Mesothelial cell of epicardium (in vitro differentiated cells): Measurements from ENCODE around the gene TNRC6A. TPM values are rescaled to one million over a fixed set of nuclear protein-coding genes. Genes with fewer than 3 reads are reported as not detected.

ENCODE experiments used
- DNase-seq, 2 experiments: peaks; one replicate each; pipeline ENCODE4 v3.0.0; 2021; ENCODE audit warnings: low spot score in 2 of 2; ENCODE audit not compliant: unreplicated experiment in 2 of 2
- H3K27ac Mint-ChIP-seq: 2 replicates; pipeline ENCODE4 v1.8.0; 2021; ENCODE audit warnings: mixed read lengths
- H3K27me3 Mint-ChIP-seq: 2 replicates; pipeline ENCODE4 v1.8.0; 2021; ENCODE audit warnings: low read depth, mixed read lengths
- H3K36me3 Mint-ChIP-seq: 2 replicates; pipeline ENCODE4 v1.8.0; 2021; ENCODE audit warnings: mixed read lengths
- H3K4me1 Mint-ChIP-seq: 2 replicates; pipeline ENCODE4 v1.8.0; 2021; ENCODE audit warnings: mixed read lengths
- H3K4me3 Mint-ChIP-seq: 2 replicates; pipeline ENCODE4 v1.8.0; 2021; ENCODE audit warnings: mild to moderate bottlenecking, moderate library complexity, mixed read lengths
- H3K9me3 Mint-ChIP-seq: 2 replicates; pipeline ENCODE4 v1.8.0; 2021; ENCODE audit warnings: mixed read lengths
- CTCF ChIP-seq: fragments of 200-600 bp; sonication (generic); IDR thresholded peaks from one replicate; pipeline ENCODE4 v1.5.0; 2021; ENCODE audit warnings: antibody characterized with exemption; ENCODE audit not compliant: unreplicated experiment
- total RNA-seq: library from RNA; stranded (reverse); gene quantifications from 3 replicates; pipeline ENCODE4 v1.2.1, GENCODE V29; 2021

TNRC6A gene
- total RNA-seq, 1 donor from 2014 or later, result 89.7 TPM

- no peak overlapping the region for H3K27ac Mint-ChIP-seq
- DNase-seq, result no peak
Observed at GRCh38 chr16:24764916-24765315, 35.5 kb downstream of the TNRC6A start.

GRCh38 chr16:24766057-24766456 is 36.6 kb downstream of the TNRC6A start:
- no peaks in the 10 kb centered on the region for H3K27me3 Mint-ChIP-seq
- DNase-seq, result no peak
- H3K36me3 Mint-ChIP-seq, result peaks cover 13% of the 10 kb centered on the region
- H3K4me3 Mint-ChIP-seq, result no peak overlapping the region
- TF ChIP-seq CTCF, result no peak
- H3K9me3 Mint-ChIP-seq, result no peaks in the 10 kb centered on the region
- peaks cover 2% of the 10 kb centered on the region for H3K4me1 Mint-ChIP-seq
- H3K27ac Mint-ChIP-seq, result no peak overlapping the region

More at GRCh38 chr16:24764916-24765315, 35.5 kb downstream of the TNRC6A start:
- H3K36me3 Mint-ChIP-seq, result peaks cover 13% of the 10 kb centered on the region
- peaks cover 2% of the 10 kb centered on the region for H3K4me1 Mint-ChIP-seq
- no peaks in the 10 kb centered on the region for H3K9me3 Mint-ChIP-seq
- no peak overlapping the region for H3K4me3 Mint-ChIP-seq
- no peak for TF ChIP-seq CTCF
- H3K27me3 Mint-ChIP-seq, result no peaks in the 10 kb centered on the region

- no peaks in the 10 kb centered on the region for H3K27me3 Mint-ChIP-seq
- no peak overlapping the region for H3K4me3 Mint-ChIP-seq
- H3K9me3 Mint-ChIP-seq, result peaks cover 13% of the 10 kb centered on the region
- peaks cover 27% of the 10 kb centered on the region for H3K36me3 Mint-ChIP-seq
- no peak for TF ChIP-seq CTCF
- H3K27ac Mint-ChIP-seq, result no peak overlapping the region
- peaks cover 2% of the 10 kb centered on the region for H3K4me1 Mint-ChIP-seq
- DNase-seq, result no peak
Observed at GRCh38 chr16:24769806-24770205, 40.4 kb downstream of the TNRC6A start.

GRCh38 chr16:24771132-24771778 is 41.8 kb downstream of the TNRC6A start:
- Mint-ChIP-seq H3K27ac (no peak overlapping the region), H3K27me3 (no peaks in the 10 kb centered on the region), H3K9me3 (peaks cover 13% of the 10 kb centered on the region), H3K4me1 (no peaks in the 10 kb centered on the region), H3K36me3 (peaks cover 29% of the 10 kb centered on the region), H3K4me3 (no peak overlapping the region)
- no peak for TF ChIP-seq CTCF
- no peak for DNase-seq

GRCh38 chr16:24771779-24772157 is 42.3 kb downstream of the TNRC6A start:
- H3K4me1 Mint-ChIP-seq, result no peaks in the 10 kb centered on the region
- peaks cover 29% of the 10 kb centered on the region for H3K36me3 Mint-ChIP-seq
- no peak overlapping the region for H3K4me3 Mint-ChIP-seq
- DNase-seq, result no peak
- peaks cover 13% of the 10 kb centered on the region for H3K9me3 Mint-ChIP-seq
- no peaks in the 10 kb centered on the region for H3K27me3 Mint-ChIP-seq
- no peak for TF ChIP-seq CTCF
- no peak overlapping the region for H3K27ac Mint-ChIP-seq
